MM.1S (cell line): Measurements from ENCODE around the gene COG2.

Experiments used
- DNase-seq: peaks from one replicate; pipeline ENCODE4 v3.0.0-alpha.2; 2015
- H2AFZ ChIP-seq: fragments of 300-600 bp; sonication (generic); 2 replicates; pipeline ENCODE4 v1.6.0; 2016; ENCODE audit warnings: antibody characterized with exemption, low read length
- H3F3A ChIP-seq: fragments of 300-600 bp; sonication (generic); 2 replicates; pipeline ENCODE4 v1.6.1; 2016; ENCODE audit warnings: mild to moderate bottlenecking, antibody characterized with exemption, low read length, moderate library complexity, mixed read lengths; ENCODE audit not compliant: insufficient read depth
- H3K27ac ChIP-seq: fragments of 300-600 bp; sonication (generic); 2 replicates; pipeline ENCODE4 v1.5.1; 2016; ENCODE audit warnings: mild to moderate bottlenecking, low read length
- H3K27me3 ChIP-seq: fragments of 300-600 bp; sonication (generic); replicated peaks from 2 replicates; pipeline ENCODE4 v1.6.0; 2016; ENCODE audit warnings: low read length; ENCODE audit not compliant: insufficient read depth
- H3K36me3 ChIP-seq: fragments of 300-600 bp; sonication (generic); replicated peaks from 2 replicates; pipeline ENCODE4 v1.6.1; 2016; ENCODE audit warnings: mild to moderate bottlenecking, low read length, mixed read lengths; ENCODE audit not compliant: insufficient read depth
- H3K4me1 ChIP-seq: fragments of 300-600 bp; sonication (generic); 2 replicates; pipeline ENCODE4 v1.6.1; 2016; ENCODE audit warnings: low read length, mixed read lengths
- H3K4me2 ChIP-seq: fragments of 300-600 bp; sonication (generic); 2 replicates; pipeline ENCODE4 v1.6.0; 2016; ENCODE audit warnings: low read depth, low read length
- H3K4me3 ChIP-seq: fragments of 300-600 bp; sonication (generic); 2 replicates; pipeline ENCODE4 v1.5.1; 2016; ENCODE audit warnings: low read length, mixed read lengths
- H3K79me2 ChIP-seq: fragments of 300-600 bp; sonication (generic); 2 replicates; pipeline ENCODE4 v1.6.1; 2016; ENCODE audit warnings: mixed run types, low read length, mixed read lengths
- H3K9ac ChIP-seq: fragments of 300-600 bp; sonication (generic); 2 replicates; pipeline ENCODE4 v1.6.1; 2016; ENCODE audit warnings: low read length, mixed read lengths
- H3K9me2 ChIP-seq: fragments of 300-600 bp; sonication (generic); replicated peaks from 2 replicates; pipeline ENCODE4 v1.6.1; 2016; ENCODE audit warnings: mild to moderate bottlenecking, low read length, mixed read lengths; ENCODE audit not compliant: insufficient read depth
- H3K9me3 ChIP-seq: fragments of 300-600 bp; sonication (generic); replicated peaks from 2 replicates; pipeline ENCODE4 v1.6.1; 2016; ENCODE audit warnings: mild to moderate bottlenecking, low read length, mixed read lengths; ENCODE audit not compliant: insufficient read depth
- H4K20me1 ChIP-seq: fragments of 300-600 bp; sonication (generic); 2 replicates; pipeline ENCODE4 v1.6.1; 2016; ENCODE audit warnings: mild to moderate bottlenecking, low read length, moderate library complexity, mixed read lengths; ENCODE audit not compliant: insufficient read depth
- EZH2 ChIP-seq: fragments of 300-600 bp; sonication (generic); optimal IDR thresholded peaks from 2 replicates; pipeline ENCODE3; 2017; ENCODE audit warnings: low read depth, mild to moderate bottlenecking, antibody characterized with exemption, low read length, mixed read lengths
- EZH2phosphoT487 ChIP-seq: fragments of 300-600 bp; sonication (generic); IDR thresholded peaks from 2 replicates; pipeline ENCODE4 v1.6.1; 2018; ENCODE audit warnings: antibody characterized with exemption, low read length
- TF ChIP-seq, protein P1 (sequence below): fragments of 300-600 bp; sonication (generic); IDR thresholded peaks from 2 replicates; pipeline ENCODE4 v1.5.1; 2016; ENCODE audit warnings: antibody characterized with exemption, low read length, mixed read lengths

COG2 gene

DNA sequence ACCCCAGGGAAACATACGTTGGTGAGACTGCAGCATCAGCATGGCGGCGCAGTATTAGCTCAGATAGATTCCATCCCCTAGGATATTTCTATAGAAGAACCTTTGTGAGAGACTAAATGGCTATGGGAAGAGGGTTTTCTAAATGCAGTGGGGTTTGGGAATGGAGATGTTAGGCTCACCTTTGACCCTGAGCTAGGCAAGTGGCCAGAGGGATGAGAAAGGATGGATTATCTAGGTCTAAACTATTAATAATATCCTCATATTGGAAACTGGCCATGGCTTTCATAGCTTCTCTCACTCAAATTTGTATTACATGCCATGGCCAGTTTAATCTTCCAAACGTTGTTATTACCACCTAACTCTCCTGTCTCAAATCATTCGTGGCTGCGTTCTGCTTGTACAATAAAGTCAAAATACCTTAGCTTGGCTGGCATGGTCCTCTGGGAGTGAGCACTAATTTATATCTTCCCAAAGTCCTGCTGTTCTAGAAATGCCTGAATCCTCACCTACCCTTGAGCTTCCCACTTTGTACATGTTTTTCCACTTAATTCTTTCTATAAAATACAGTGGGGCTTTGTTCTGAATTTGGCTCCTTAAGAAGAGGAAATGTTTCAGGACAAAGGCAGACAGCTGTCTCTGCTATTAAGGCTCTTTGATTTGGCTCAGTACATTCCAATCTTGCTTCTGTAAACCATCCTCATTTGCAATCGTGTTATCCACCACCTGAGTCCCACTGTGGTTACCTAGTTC is 31.0 kb upstream of the COG2 start:
- no peak for DNase-seq
- Histone ChIP-seq H3K27ac (no peak overlapping the region), H2AFZ (no peak overlapping the region), H3K27me3 (no peaks in the 10 kb centered on the region), H3F3A (peaks cover 5% of the 10 kb centered on the region; the same call in 1 of the 2 replicates), H4K20me1 (no peaks in the 10 kb centered on the region), H3K79me2 (no peaks in the 10 kb centered on the region), H3K4me1 (peaks cover 13% of the 10 kb centered on the region), H3K9me2 (no peaks in the 10 kb centered on the region), H3K9me3 (no peaks in the 10 kb centered on the region), H3K36me3 (no peaks in the 10 kb centered on the region), H3K9ac (no peak overlapping the region), H3K4me3 (no peak overlapping the region), H3K4me2 (no peak overlapping the region)
- TF ChIP-seq, protein P1, sequence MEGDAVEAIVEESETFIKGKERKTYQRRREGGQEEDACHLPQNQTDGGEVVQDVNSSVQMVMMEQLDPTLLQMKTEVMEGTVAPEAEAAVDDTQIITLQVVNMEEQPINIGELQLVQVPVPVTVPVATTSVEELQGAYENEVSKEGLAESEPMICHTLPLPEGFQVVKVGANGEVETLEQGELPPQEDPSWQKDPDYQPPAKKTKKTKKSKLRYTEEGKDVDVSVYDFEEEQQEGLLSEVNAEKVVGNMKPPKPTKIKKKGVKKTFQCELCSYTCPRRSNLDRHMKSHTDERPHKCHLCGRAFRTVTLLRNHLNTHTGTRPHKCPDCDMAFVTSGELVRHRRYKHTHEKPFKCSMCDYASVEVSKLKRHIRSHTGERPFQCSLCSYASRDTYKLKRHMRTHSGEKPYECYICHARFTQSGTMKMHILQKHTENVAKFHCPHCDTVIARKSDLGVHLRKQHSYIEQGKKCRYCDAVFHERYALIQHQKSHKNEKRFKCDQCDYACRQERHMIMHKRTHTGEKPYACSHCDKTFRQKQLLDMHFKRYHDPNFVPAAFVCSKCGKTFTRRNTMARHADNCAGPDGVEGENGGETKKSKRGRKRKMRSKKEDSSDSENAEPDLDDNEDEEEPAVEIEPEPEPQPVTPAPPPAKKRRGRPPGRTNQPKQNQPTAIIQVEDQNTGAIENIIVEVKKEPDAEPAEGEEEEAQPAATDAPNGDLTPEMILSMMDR, result no peak
- TF ChIP-seq EZH2phosphoT487 (no peak), EZH2 (no peak)

DNA sequence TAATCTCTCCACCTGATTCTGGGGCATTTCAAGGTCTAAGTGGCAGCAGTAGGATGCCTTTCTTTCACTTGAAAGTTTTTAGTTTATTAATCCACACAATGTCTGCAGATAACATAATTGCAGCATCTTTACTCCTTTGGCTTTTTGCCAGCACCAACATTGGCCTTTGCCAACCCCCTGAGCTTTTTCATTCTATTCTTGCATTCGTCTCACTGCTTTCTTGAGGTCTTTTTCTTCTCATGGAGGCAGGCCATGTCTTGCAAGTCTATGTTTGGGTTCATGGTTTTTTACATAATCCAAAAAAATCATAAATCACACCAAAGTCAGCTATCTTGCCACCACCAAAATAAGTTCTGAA is 30.4 kb upstream of the COG2 start:
- H3K4me2 ChIP-seq, result no peak overlapping the region
- no peaks in the 10 kb centered on the region for H4K20me1 ChIP-seq
- H3K27ac ChIP-seq, result no peak overlapping the region
- TF ChIP-seq, protein P1, result no peak
- TF ChIP-seq EZH2phosphoT487 (no peak), EZH2 (no peak)
- H3K27me3 ChIP-seq, result no peaks in the 10 kb centered on the region
- H3K4me3 ChIP-seq, result no peak overlapping the region
- H3K9ac ChIP-seq, result no peak overlapping the region
- H3K36me3 ChIP-seq, result no peaks in the 10 kb centered on the region
- H3F3A ChIP-seq, result peaks cover 5% of the 10 kb centered on the region; the same call in 1 of the 2 replicates
- H2AFZ ChIP-seq, result no peak overlapping the region
- DNase-seq, result no peak
- H3K9me2 ChIP-seq, result no peaks in the 10 kb centered on the region
- H3K9me3 ChIP-seq, result no peaks in the 10 kb centered on the region
- peaks cover 13% of the 10 kb centered on the region for H3K4me1 ChIP-seq
- H3K79me2 ChIP-seq, result no peaks in the 10 kb centered on the region

DNA sequence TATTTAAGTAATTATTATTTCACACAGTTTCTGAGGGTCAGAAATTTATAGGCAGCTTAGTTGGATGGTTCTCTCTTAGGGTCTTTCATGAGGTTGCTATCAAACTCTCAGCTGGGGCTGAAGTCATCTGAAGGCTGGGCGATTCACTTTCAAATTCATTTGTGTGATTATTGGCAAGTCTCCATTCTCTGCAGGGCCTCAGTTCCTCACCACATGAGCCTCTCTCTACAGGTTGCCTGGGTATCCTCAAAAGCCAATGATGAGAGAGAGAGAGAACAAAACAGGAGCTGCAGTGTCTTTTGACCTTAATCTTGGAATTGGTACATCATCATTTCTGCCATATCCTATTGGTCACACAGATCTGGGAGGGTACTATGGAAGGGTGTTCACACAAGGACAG is 29.6 kb upstream of the COG2 start:
- DNase-seq, result no peak
- H3K79me2 ChIP-seq, result no peaks in the 10 kb centered on the region
- no peaks in the 10 kb centered on the region for H3K9me2 ChIP-seq
- TF ChIP-seq, protein P1, result no peak
- TF ChIP-seq EZH2 (no peak), EZH2phosphoT487 (no peak)
- no peak overlapping the region for H3K27ac ChIP-seq
- peaks cover 5% of the 10 kb centered on the region; the same call in 1 of the 2 replicates for H3F3A ChIP-seq
- H3K9ac ChIP-seq, result no peak overlapping the region
- no peak overlapping the region for H3K4me2 ChIP-seq
- H2AFZ ChIP-seq, result no peak overlapping the region
- H4K20me1 ChIP-seq, result no peaks in the 10 kb centered on the region
- no peaks in the 10 kb centered on the region for H3K27me3 ChIP-seq
- H3K9me3 ChIP-seq, result no peaks in the 10 kb centered on the region
- H3K4me1 ChIP-seq, result peaks cover 13% of the 10 kb centered on the region
- H3K36me3 ChIP-seq, result no peaks in the 10 kb centered on the region
- H3K4me3 ChIP-seq, result no peak overlapping the region
